HAP-1 (cell line): ENCODE measurements around the gene TRPM3.

Experiments used
- DNase-seq, 2 experiments: peaks; one replicate each; pipeline ENCODE4 v3.0.0-alpha.2; 2016 to 2020; ENCODE audit warnings: low spot score in 2 of 2
- H3K27me3 ChIP-seq: fragments of 250-450 bp; sonication (Bioruptor Pico); 2 replicates; pipeline ENCODE4 v1.5.1; 2020; ENCODE audit warnings: low read depth, mild to moderate bottlenecking, moderate library complexity
- H3K36me3 ChIP-seq: fragments of 250-450 bp; sonication (Bioruptor Pico); replicated peaks from 2 replicates; pipeline ENCODE4 v1.5.1; 2020; ENCODE audit warnings: mild to moderate bottlenecking
- H3K4me1 ChIP-seq: fragments of 250-450 bp; sonication (Bioruptor Pico); 2 replicates; pipeline ENCODE4 v1.5.1; 2020; ENCODE audit warnings: mild to moderate bottlenecking
- H3K4me3 ChIP-seq: fragments of 250-450 bp; sonication (Bioruptor Pico); 2 replicates; pipeline ENCODE4 v1.5.1; 2020; ENCODE audit warnings: mild to moderate bottlenecking, moderate library complexity
- H3K9me3 ChIP-seq: fragments of 250-450 bp; sonication (Bioruptor Pico); 2 replicates; pipeline ENCODE4 v1.5.1; 2020; ENCODE audit warnings: mild to moderate bottlenecking, moderate library complexity
- in situ Hi-C: fragments of 300-500 bp; cut with MboI; formaldehyde crosslinking; loops from 3 replicates; pipeline ENCODE4 v1.14.3; 2020; ENCODE audit warnings: low sequenced_read_pairs, inconsistent platforms, mixed read lengths

TRPM3 gene

DNA sequence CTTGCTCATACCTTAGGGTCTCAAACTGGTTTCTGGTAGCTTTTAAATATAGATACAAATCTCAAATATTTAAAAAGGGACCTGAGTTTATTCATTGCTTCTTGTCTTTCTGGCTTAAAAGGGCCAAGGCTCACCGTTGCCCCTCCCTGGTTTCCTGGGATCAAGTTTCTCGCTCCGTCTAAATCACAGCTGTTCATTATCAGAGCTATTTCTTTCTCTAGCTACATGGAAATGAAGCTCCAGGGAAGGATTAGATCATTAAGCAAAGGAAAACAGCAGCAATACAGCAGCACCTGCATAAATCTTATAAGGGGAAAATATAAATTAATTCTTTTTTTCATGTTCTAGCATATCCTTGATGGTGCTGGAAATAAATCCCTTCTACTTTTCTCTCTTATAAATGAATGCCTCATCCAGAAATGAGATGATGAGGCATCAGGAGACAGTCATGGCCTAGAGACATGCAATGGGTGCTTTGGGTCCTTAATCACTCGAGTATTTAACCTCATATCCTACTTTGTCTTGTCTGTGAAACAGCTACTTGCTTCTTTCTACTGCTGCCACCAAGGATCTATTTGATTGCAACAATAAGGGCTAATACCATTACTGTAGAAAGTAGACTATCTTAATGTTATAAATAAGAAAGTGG, 320.1 kb downstream of the TRPM3 start:
- no peak for DNase-seq
- H3K9me3 ChIP-seq: no peaks in the 10 kb centered on the region
- no peaks in the 10 kb centered on the region for H3K27me3 ChIP-seq
- no peaks in the 10 kb centered on the region for H3K4me1 ChIP-seq
- in situ Hi-C loops: no loop called here
- no peak overlapping the region for H3K4me3 ChIP-seq
- peaks cover 40% of the 10 kb centered on the region for H3K36me3 ChIP-seq

DNA sequence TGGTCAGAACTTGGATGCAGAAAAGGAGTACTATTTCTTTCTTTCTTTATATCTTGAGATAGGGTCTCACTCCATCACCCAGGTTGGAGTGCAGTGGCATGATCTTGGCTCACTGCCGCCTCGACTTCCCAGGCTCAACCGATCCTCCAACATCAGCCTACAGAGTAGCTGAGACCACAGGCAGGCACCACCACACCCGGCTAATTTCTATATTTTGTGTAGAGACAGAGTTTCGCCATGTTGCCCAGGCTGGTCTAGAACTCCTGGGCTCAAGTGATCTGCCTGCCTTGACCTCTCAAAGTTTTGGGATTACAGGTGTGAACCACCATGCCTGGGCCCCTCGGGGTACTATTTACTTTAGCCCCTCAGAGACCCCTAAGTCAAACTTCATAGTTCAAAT, 323.4 kb downstream of the TRPM3 start:
- no peak overlapping the region for H3K4me3 ChIP-seq
- no peaks in the 10 kb centered on the region for H3K9me3 ChIP-seq
- no peaks in the 10 kb centered on the region for H3K27me3 ChIP-seq
- H3K36me3 ChIP-seq: peaks cover 52% of the 10 kb centered on the region
- no peaks in the 10 kb centered on the region for H3K4me1 ChIP-seq
- DNase-seq: no peak
- in situ Hi-C loops: no loop called here

DNA sequence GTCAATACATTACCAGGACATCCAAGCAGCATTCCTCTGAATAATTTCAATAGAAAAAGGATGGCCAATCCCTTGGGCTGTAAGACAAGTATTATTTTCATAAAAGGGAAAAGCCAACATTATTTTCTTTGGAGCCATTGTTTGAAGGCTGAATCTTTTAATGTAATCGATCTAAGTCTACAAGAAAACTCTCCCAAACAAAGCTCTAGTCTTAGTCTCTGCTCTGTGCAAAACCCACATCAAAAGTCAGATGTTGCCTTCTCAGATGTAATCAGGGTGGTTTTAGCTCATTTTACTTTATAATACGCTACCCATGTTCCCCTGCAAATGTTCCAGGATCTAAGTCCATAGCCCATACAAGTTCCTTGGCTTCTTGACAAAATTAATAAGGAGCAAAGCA, 325.6 kb downstream of the TRPM3 start:
- in situ Hi-C loops: no loop called here

DNA sequence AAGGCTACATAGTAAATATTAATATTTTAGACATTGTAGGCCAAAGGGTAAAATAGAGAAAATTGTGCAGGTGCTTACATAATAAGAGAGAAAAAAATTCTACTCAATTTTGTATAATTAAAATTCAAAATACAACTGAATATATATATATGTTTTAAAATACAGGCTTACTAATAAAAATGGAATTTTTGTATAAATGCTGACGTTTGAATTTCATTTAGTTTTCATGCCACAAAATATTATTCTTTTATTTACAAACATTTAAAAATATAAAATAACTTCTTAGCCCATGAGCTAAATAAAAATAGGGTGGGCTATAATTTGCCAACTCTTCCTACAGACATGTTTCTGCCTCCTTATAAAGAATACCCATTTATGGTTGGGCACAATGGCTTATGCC, 328.6 kb downstream of the TRPM3 start:
- peaks cover 53% of the 10 kb centered on the region for H3K36me3 ChIP-seq
- H3K9me3 ChIP-seq: no peaks in the 10 kb centered on the region
- in situ Hi-C loops: no loop called here
- no peak for DNase-seq
- H3K4me1 ChIP-seq: peaks cover 11% of the 10 kb centered on the region
- H3K4me3 ChIP-seq: no peak overlapping the region
- no peaks in the 10 kb centered on the region for H3K27me3 ChIP-seq

More for the DNA sequence above, 325.6 kb downstream of the TRPM3 start:
- Histone ChIP-seq H3K36me3 (peaks cover 48% of the 10 kb centered on the region), H3K27me3 (no peaks in the 10 kb centered on the region), H3K4me3 (no peak overlapping the region), H3K4me1 (no peaks in the 10 kb centered on the region), H3K9me3 (no peaks in the 10 kb centered on the region)
- DNase-seq: no peak

DNA sequence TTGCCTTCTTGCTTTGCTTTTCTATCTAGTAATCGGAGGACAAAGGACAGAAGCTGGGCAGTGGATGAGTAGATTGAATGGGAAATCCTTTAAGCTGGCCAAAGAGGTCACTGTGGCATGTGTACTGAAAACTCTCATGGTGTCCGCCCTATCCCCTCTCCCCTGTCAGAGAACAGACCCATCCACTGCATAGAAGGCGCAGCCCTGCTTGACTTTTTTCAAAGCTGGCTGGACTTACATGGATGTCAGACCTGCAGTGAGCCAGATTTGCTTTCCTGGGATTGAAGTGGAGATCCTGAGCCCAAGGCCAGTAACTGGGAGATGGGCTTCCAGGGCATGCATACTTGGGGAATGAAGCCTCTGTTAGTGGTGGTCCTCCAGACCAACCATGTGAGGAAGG, 329.5 kb downstream of the TRPM3 start:
- Histone ChIP-seq H3K27me3 (no peaks in the 10 kb centered on the region), H3K36me3 (peaks cover 50% of the 10 kb centered on the region), H3K4me3 (no peak overlapping the region), H3K4me1 (peaks cover 11% of the 10 kb centered on the region), H3K9me3 (no peaks in the 10 kb centered on the region)
- no peak for DNase-seq
- in situ Hi-C loops: no loop called here

DNA sequence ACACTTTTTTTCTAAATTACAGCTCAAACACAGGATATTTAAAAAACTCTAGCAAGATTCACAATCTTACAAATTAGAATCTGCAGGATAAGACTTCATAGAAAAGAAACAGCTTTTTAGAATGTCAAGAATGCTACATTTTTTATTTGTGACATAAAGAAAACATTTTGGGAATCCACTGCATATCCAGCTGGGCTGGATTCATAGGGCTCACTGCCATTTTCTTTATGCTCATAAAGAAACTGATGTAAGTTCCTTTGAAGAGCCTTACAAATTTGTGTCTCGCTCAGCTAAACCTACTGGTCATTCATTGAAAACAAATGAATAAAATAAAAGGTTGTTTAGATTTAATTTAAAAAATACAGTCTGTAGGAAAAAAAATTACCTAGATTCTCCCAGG, 332.3 kb downstream of the TRPM3 start:
- H3K27me3 ChIP-seq: no peaks in the 10 kb centered on the region
- H3K9me3 ChIP-seq: no peaks in the 10 kb centered on the region
- H3K36me3 ChIP-seq: peaks cover 29% of the 10 kb centered on the region
- DNase-seq: no peak
- in situ Hi-C loops: no loop called here
- no peak overlapping the region for H3K4me3 ChIP-seq
- peaks cover 13% of the 10 kb centered on the region for H3K4me1 ChIP-seq

DNA sequence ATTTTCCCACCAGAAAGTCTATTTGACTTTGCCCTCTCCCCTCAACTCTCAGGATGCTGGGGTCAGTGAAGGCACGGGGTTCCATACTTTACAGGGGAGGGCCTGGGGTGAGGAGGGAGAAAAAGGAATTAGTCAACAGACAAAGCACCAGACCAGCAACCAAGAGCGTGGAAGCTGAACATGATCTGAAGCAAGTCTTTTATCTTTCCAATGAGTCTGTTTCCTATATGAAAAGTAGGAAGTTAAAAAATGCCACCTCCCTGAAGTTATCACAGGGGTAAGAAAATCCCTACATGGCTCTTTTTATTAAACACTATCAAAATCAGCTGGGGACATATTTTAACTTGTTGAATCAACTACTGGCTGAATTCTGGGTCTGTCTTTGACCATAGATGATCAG, 337.0 kb downstream of the TRPM3 start:
- in situ Hi-C loops: no loop called here
- Histone ChIP-seq H3K9me3 (no peaks in the 10 kb centered on the region), H3K4me3 (no peak overlapping the region), H3K27me3 (no peaks in the 10 kb centered on the region), H3K4me1 (peaks cover 3% of the 10 kb centered on the region), H3K36me3 (peaks cover 15% of the 10 kb centered on the region)
- no peak for DNase-seq

DNA sequence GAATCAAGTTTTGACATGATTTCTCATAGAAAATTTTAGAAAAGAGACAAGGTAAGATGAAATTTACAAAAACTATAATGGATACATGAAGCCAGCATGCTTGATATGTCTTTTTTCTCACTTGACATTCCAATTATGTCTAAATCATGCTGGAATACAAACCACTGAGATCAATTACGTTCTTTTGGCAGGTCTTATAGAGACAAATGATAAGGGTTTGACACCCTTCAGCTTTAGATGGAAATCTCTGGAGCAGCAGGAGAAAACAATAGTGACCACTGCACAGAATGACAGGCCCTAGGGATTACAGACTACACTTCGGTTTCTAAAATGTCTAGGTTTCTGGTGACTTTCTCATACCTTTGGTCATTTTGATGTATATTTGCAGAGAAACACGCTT, 342.9 kb downstream of the TRPM3 start:
- Histone ChIP-seq H3K9me3 (no peaks in the 10 kb centered on the region), H3K27me3 (no peaks in the 10 kb centered on the region), H3K36me3 (peaks cover 5% of the 10 kb centered on the region; the same call in 1 of the 2 replicates), H3K4me3 (no peak overlapping the region), H3K4me1 (peaks cover 19% of the 10 kb centered on the region)
- no peak for DNase-seq
- in situ Hi-C loops: no loop called here

DNA sequence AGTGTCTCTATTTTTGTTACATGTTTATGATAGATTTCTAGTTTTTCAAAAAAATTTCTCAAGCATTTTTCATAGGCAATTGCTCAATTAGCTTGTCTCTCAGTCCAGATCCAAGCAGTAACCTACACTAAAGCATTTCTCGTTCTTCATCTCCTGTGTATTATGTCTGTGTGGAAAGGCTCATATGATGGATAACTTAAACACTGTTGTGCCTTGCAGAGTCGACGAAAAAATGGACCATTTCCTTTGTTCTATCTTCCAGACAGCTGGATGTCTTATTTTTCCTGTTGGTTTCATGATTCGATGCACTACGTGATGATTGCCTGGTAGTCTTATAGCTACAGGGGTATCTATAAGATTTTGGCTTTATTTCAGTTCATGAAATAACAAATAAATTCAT, 347.8 kb downstream of the TRPM3 start:
- H3K4me3 ChIP-seq: no peak overlapping the region
- DNase-seq: no peak
- H3K36me3 ChIP-seq: no peaks in the 10 kb centered on the region; the same call in 1 of the 2 replicates
- H3K4me1 ChIP-seq: peaks cover 19% of the 10 kb centered on the region
- in situ Hi-C loops: no loop called here
- no peaks in the 10 kb centered on the region for H3K27me3 ChIP-seq
- H3K9me3 ChIP-seq: no peaks in the 10 kb centered on the region

DNA sequence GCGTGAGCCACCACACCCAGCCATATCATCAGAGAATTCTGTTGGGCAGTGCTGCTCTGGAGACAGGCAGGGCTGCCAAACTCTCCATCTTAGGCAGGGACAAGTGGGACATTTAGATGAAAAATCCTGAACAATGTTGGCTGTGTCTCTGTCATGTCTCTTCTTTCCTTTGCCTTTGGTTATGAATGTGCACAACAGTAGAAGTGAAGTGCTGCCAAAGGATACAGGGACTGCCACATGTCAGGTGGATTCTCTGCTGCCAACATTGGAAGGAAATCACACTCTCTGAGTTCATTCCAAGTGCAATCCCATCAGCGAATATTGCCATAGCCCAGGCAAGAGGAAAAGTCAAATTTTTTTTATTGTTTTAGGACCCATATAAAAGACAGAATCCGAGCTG, 348.8 kb downstream of the TRPM3 start:
- in situ Hi-C loops: no loop called here
- Histone ChIP-seq H3K36me3 (no peaks in the 10 kb centered on the region), H3K9me3 (no peaks in the 10 kb centered on the region), H3K27me3 (no peaks in the 10 kb centered on the region), H3K4me3 (no peak overlapping the region), H3K4me1 (peaks cover 19% of the 10 kb centered on the region)
- DNase-seq: no peak

DNA sequence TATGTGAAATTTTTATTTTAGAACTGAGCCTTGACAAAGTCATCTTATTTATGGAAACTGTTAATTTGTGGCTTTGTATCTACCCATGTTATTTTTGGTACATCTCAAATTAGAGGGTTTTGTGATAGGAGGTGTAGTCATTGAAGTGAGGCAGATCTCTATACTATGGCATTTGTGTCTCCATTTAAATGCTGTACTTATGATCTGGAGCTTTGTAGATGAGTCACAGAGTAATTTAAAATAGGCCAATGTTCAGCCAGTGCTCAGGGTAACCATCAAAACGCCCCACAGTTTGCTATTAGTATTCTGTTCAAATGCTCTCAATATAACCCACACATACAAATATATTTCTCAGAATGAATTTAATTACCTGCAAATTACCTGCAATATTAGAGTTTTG, 355.5 kb downstream of the TRPM3 start:
- in situ Hi-C loops: no loop called here
- H3K4me3 ChIP-seq: no peak overlapping the region

DNA sequence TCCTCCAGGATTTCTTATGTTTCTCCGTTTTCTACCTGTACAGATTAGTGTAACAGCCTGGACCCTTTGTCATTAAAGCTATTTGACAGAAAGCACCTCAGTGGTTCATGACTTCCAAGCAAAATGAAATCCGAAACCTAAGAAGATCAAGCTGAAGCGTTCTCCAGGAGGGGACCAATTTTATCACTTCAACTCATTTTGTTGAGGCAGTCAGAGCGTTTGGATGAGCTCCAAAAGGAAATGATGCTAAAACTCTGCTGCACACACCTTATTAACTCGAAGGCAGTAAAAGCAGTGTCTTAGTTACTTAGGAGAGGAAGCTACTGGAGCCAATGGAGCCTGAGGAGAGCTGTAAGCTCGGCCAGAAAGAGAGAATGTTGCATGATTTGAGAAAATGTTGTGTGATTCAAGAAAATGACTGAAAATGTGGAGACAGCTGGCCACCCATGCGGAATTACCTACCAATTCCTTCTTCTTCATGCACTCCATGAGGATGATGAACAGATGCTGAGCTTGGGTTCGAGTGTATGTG, 360.2 kb downstream of the TRPM3 start:
- no peak for DNase-seq
- Histone ChIP-seq H3K9me3 (no peaks in the 10 kb centered on the region), H3K27me3 (no peaks in the 10 kb centered on the region), H3K4me1 (peaks cover 28% of the 10 kb centered on the region), H3K4me3 (no peak overlapping the region), H3K36me3 (no peaks in the 10 kb centered on the region; the same call in 1 of the 2 replicates)
- in situ Hi-C loops: no loop called here

More for the DNA sequence above, 355.5 kb downstream of the TRPM3 start:
- peaks cover 14% of the 10 kb centered on the region for H3K4me1 ChIP-seq
- DNase-seq: no peak
- no peaks in the 10 kb centered on the region for H3K36me3 ChIP-seq
- no peaks in the 10 kb centered on the region for H3K27me3 ChIP-seq
- H3K9me3 ChIP-seq: no peaks in the 10 kb centered on the region

DNA sequence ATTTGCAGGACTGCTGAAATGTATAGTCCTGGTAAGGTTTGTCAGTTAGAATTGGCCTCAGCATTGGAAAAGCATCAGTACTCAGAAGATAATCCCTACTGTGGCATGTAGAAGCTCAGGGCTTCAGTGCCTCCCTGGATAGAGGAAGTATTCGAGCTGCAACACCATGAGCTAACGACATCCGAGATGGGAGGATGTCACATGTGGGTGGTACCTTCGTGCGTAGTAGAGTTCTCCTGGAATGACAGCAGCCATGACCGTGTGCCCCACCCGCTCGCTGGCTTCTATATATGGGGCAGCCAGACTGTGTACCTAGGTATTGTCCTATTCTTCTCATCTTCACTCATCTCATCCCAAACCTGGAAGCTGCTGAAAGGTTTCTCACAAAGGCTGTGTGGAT, 361.2 kb downstream of the TRPM3 start:
- Histone ChIP-seq H3K4me1 (peaks cover 21% of the 10 kb centered on the region), H3K36me3 (no peaks in the 10 kb centered on the region; the same call in 1 of the 2 replicates), H3K4me3 (no peak overlapping the region), H3K9me3 (no peaks in the 10 kb centered on the region), H3K27me3 (no peaks in the 10 kb centered on the region)
- no peak for DNase-seq
- in situ Hi-C loops: no loop called here

DNA sequence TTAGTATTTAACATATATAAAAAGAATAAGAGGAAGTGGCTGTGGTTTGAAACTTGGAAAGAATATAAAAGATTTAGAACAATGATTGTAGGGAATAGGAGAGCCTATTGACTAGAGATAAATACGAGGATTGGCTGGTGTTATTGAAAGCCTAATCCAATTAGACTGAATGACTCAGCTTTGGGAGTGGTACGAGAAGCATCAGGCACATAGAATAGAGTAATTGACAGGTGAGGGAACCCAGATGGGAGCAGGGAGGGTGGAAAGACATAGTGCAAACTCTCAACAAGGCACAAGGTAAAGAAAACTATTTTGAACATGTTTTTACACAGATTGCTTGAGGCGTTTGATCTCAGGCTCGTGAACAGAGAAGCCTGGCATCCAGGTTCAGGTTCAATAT, 368.1 kb downstream of the TRPM3 start:
- peaks cover 31% of the 10 kb centered on the region for H3K4me1 ChIP-seq
- in situ Hi-C loops: no loop called here
- peak; percentile 67 to 99 for DNase-seq
- H3K9me3 ChIP-seq: no peaks in the 10 kb centered on the region
- H3K36me3 ChIP-seq: no peaks in the 10 kb centered on the region; the same call in 1 of the 2 replicates
- no peak overlapping the region for H3K4me3 ChIP-seq
- H3K27me3 ChIP-seq: no peaks in the 10 kb centered on the region

DNA sequence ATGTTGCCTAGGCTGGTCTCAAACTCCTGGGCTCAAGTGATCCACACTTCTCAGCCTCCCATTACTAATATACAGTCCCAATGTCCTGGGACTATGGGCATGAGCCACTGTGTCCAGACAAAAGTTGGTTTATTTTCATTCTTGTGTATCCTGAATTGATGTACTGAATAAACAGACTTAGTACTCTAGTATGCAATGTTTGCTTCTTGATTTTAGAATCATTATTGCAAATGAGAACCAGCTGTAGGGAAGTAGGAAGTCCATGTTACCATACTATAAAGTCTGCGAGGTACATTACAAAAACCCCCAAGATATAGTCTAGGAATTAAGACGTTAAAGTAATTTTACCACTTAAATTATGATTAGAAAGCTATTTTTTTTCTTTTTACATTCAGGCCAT, 372.4 kb downstream of the TRPM3 start:
- no peaks in the 10 kb centered on the region for H3K9me3 ChIP-seq
- no peaks in the 10 kb centered on the region for H3K27me3 ChIP-seq
- H3K36me3 ChIP-seq: no peaks in the 10 kb centered on the region
- DNase-seq: no peak
- in situ Hi-C loops: no loop called here
- H3K4me1 ChIP-seq: peaks cover 45% of the 10 kb centered on the region
- H3K4me3 ChIP-seq: no peak overlapping the region
